Transverse colon (tissue), 4 donors: ENCODE data around the gene PACS2.

ENCODE experiments used
- CTCF ChIP-seq, 5 experiments: fragments of 200-600 bp in 3 of 5; fragments of 450-650 bp in 2 of 5; sonication (generic) in 3 of 5; IDR thresholded peaks; 1 replicate in 2 of 5; 2 replicates in 3 of 5; pipeline ENCODE4 v1.5.1; 2016 to 2017; ENCODE audit warnings: antibody characterized with exemption in 5 of 5, inconsistent platforms in 3 of 5, mild to moderate bottlenecking in 2 of 5, moderate library complexity in 1 of 5
- EP300 ChIP-seq: sonication (generic); formaldehyde crosslinking; IDR thresholded peaks from one replicate; pipeline ENCODE4 v1.6.1; 2017; ENCODE audit warnings: antibody characterized with exemption, low read depth
- POLR2A ChIP-seq: fragments of 450-650 bp; IDR thresholded peaks from one replicate; pipeline ENCODE4 v1.6.1; 2016; ENCODE audit warnings: antibody characterized with exemption, mild to moderate bottlenecking, moderate library complexity
- POLR2AphosphoS5 ChIP-seq, 3 donors: sonication (generic); formaldehyde crosslinking; IDR thresholded peaks; one replicate each; pipeline ENCODE4 v1.6.1; 2016; ENCODE audit warnings: antibody characterized with exemption in 3 of 3

- no peak for TF ChIP-seq POLR2AphosphoS5 (IDR thresholded peaks at IDR 0.05)
- no peak for TF ChIP-seq CTCF (IDR thresholded peaks at IDR 0.05)
- no peak for TF ChIP-seq EP300
- no peak for TF ChIP-seq POLR2A
Measured at GRCh38 chr14:105384041-105384557, 69.6 kb downstream of the PACS2 start.
